CD4-positive, alpha-beta T cell treated with Interleukin-12 subunit alpha and Interleukin-12 subunit beta, for 1 hour (primary cell): ENCODE data around the gene PDGFB.
A peak's percentile ranks its signal among the peaks of the same experiment; 100 is the strongest.

Experiments used
- DNase-seq: peaks from one replicate; pipeline ENCODE4 v3.0.0-alpha.2; 2020

The PDGFB gene

GRCh38 chr22:39194098-39194497, 50.7 kb downstream of the PDGFB start:
- no peak for DNase-seq

- no peak for DNase-seq
These were observed 56.0 kb downstream of the PDGFB start for GRCh38 chr22:39188809-39189208.

GRCh38 chr22:39185601-39186012, 59.2 kb downstream of the PDGFB start:
- no peak for DNase-seq

DNA sequence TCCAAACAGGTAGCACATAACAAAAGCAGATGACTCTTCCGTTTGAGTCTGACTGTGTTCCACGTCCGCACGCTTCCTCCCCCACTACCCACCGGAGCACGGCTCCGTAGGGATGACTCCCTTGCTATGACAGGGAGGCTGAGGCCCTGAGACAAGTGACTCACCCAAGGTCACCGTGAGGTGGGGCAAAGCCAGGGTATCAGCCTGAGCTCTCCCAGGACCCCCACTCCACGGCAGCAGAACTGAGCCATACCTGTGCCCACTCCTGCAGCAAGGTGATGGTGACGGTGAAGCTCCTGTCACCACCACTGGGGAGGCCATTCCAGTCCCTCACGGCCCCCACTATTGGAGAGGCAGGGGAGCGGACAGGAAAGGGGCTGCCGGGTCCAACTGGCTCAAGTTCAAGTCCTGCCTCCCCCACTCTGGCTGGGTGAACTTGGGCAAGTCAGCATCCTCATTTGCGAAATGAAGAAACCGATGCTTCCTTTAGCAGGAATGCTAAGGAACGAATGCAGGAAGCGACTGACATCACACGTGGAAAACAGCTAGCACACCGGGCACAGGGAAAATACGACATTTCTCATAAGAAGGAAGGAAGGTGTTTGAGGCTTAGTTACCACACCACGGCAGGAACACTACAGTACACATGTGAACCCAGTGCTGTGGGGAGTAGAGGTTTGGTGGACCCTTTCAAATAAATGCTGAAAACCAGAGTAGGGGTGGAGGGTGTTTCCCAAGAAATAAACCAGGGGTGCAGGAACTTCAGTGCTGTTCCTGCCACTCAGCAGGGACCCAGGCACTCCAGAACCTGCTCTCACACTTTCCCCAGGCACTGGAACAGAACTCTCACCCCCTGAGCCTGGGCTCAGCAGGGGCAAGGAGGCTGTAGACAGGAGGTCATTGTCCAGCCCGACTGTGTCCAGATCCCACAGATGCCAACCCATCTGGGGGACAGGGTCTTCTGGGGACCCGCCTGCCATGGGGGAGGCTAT, 59.9 kb downstream of the PDGFB start:
- DNase-seq, result no peak

- no peak for DNase-seq
These were observed 60.7 kb downstream of the PDGFB start for GRCh38 chr22:39183991-39184585.

- DNase-seq, result no peak
These were observed 62.2 kb downstream of the PDGFB start for GRCh38 chr22:39182478-39183030.

DNA sequence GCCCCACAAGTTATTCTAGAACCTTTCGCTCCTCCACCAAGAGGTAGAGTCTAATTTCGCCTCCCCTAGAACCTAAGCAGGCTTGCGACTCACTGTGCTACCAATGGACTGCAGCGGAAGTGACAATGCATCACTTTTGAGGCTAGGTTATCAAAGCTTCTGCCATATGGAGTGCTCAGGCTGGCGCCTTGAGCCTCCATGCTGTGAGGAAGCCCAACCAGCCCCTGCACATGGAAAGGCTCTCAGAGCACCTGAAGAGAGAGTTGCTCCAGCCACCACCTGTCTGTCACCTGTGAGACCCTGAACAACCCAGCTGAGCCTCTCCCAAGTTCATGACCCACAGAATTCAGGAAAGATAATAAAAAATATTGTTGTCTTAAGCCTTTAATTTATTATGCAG, 63.0 kb downstream of the PDGFB start:
- no peak for DNase-seq

DNA sequence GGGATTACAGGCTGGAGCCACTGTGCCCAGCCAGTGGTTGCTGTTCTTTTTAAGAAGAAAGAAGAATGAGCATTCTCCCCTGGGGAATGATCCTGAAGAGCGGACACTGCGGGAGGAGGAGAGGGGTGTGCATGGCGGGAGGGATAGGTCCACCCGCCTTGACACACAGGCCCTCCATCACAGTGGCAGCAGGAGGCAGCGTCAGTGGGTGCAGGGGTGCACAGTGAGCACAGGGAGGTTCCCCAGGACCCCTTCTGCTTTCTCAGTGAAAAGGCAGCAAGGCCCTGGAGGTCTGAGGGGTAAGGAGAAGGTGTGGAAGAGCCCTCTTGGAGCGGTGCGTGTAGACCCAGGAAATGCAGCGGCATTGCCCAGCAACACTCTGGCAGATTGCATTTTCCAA, 63.4 kb downstream of the PDGFB start:
- DNase-seq, result no peak

DNA sequence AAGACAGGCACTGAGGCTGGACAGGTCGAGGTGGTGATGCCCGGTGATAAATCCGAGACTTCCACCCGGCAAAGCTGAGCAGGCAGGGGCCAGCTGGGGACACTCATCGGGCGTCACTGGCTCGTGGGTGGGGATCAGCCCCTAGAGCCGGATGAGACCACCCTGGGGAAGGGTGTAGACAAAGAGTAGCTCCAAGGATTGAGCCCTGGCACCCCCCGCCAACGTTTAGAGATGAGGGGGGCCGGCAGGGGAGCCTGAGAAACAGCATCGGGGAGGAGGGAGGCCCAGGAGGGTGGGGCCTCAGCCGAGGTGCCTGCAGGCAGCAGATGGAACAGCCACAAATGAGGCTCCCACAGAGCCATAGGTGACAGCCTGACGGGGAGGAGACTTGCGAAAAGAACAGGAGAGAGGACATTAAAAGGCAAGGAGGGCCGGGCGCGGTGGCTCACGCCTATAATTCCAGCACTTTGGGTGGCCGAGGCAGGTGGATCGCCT, 64.9 kb downstream of the PDGFB start:
- DNase-seq, result no peak

DNA sequence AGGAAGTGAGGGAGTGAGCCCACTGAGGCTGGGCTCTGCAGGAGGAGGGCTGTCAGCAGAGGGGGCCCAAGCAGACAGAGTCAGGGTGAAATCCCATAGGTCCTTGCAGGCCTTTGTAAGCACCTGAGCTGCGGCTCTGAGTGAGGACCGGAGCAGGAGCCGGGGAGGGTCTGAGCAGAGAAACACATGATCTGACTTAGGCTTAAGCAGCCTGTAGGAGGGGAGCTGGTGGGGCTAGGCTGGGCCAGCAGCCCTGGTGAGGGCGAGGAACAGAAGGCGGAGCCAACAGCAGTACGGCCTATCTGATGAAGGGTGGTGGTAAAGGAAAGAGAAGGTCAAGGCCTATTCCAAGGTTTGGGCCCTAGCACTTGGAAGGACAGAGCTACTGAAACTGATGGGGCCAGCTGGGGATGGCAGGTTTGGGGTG, 65.4 kb downstream of the PDGFB start:
- DNase-seq, result no peak

DNA sequence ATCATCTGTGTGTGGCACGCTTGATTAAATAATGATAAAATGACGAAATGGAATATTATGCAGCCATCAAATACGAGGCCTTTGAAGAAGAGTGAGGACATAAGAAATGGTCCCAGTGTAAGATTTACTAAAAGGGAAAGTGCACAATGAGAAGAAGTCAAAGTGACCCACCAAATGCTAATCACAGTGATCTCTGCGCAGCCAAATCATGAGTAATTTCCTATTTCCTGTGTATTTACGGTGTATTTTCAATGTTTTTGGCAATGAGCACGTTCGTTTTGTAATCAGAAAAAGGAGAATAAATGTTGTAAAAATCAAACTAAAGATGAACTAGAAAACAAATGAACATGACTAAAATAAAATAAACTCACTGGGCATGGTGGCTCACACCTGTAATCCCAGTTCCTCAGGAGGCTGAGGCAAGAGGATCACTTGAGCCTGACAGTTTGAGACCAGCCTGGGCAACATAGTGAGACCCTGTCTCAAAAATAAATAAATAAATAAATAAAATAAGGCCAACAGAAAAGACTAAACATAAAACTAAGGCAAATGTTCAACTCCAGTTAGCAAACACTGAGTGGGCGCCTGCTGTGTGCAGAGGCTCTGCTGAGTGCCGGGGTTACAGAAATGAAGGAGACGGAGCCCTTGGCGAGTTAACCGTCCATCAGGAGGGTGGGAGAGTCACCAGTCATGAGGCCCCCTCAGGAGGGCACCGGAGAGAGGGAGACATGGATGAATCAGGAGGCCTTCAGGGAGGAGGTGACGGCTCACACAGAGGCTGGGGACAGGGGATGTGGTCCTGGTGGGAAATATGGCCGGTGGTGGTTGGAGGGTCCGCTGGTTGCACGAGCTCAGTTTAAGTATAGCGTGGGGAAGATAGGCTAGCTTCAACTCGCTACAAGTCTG, 66.3 kb downstream of the PDGFB start:
- DNase-seq, result peak; percentile 30

GRCh38 chr22:39177791-39178190, 67.0 kb downstream of the PDGFB start:
- no peak for DNase-seq

DNA sequence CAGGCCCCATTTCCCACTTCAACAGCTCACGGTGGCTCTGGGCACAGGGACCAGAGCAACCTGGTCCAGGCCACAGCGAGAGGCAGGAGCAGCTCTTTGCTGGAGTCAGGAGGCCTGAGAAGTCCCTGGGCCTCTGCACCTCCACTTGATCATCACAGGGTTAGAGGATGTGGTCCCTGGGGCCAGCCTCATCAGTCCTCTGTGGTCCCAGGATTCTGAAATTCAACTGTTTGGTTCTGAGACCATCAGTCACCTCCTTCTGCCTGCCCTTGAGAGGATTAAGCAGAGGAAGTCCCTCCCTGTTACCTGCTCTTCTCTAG, 67.4 kb downstream of the PDGFB start:
- DNase-seq, result no peak

DNA sequence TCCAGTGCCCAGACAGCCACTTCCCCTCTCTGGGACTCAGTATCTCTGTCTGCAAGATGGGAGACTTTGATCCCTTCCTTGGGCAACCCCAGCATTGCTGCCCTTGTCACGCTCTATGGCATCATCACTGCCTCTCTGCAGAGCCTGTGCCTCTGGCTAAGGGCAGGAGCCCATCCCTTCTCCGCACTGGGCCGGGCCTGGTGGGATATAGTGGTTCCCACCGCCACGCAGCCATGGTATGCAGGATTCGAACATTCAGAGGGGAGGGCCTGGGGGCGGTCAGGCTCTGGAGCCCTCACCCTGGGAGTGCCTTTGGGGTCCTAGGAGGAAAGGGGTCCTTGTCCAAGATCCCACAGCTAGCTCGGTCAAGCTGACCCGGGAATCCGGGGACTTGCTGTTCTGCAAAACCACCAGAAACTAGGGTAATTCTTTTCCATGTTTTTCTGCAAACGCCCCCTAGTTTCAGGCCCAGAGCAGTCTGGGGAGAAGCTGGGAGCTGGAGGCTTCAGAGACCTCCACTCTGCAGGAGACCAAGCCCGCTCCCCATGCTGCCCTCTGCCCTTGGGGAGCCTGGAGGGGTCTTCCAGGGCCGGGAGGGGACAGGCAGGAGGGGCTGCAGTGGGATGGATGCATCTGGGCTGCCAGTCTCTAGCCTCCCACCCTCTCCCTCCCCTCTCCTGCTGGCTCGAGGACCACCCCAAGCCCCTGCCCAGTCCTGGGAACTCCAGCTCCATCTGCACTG, 67.9 kb downstream of the PDGFB start:
- no peak for DNase-seq

- DNase-seq, result no peak
These were observed 68.6 kb downstream of the PDGFB start for GRCh38 chr22:39176143-39176713.

DNA sequence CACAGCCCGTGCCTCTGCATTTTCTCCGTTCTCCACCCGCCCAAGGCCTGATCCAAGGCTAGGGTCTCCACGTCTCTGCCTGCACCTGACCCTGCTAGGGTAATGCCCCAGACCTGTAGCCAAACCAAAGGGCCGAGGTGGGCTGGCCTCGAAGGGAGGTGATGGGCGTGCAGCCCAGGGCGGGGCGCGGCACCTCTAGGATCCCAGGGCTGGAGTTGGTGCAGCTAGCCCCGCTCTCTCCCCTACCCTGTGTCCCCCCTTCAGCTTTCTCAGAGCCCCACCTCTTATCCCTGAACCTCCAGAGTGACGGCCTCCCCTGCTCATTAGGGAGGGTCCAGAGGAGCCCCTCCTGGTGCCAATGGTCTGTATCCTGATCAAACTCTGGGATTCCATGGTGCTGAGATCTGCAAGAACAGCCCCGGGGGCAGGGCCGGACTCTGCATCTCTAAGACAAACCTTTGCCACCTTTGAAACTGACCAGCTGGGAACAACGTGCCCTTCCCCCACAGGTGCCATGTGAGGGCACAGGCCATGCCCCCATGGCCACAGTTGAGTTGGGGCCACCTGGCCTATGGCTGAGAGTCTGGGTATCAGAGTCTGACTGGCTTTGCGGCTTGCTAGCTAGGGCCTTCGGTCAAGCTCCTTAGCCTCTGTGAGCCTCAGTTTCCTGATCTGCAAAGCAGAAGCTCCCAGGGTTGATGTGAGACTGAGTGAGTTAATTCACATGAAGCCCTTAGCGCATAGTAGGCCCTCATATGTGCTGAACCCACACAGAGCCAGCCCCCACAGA, 69.2 kb downstream of the PDGFB start:
- no peak for DNase-seq

GRCh38 chr22:39174498-39175352, 70.1 kb downstream of the PDGFB start:
- peak; percentile 88 for DNase-seq

- DNase-seq, result peak; percentile 76
These were observed 70.8 kb downstream of the PDGFB start for GRCh38 chr22:39173787-39174497.
